ENCODE results near the gene GABBR1.

- TF ChIP-seq CTCF (IDR thresholded peaks at IDR 0.05) (no peak), POLR2AphosphoS5 (IDR thresholded peaks at IDR 0.05; ENCODE audit: low read depth, low read length) (no peak), REST (IDR thresholded peaks at IDR 0.05; ENCODE audit: insufficient read depth in 1 of 2, low read depth in 2 of 2, low read length in 1 of 2) (no peak), TCF7L2 (IDR thresholded peaks at IDR 0.05; ENCODE audit: low read depth, low read length) (no peak)
These were observed 122.8 kb downstream of the GABBR1 start for GRCh38 chr6:29510202-29510601.
